DND-41 (cell line): ENCODE results near the gene MAT1A.

Source experiments
- ATAC-seq: fragments of 200-7000 bp; cut with Tn5 transposase; 3 replicates; pipeline ENCODE4 v1.9.1; 2021; ENCODE audit warnings: low read depth; ENCODE audit not compliant: insufficient read depth
- DNase-seq: peaks from one replicate; pipeline ENCODE4 v3.0.0-alpha.2; 2020
- H2AFZ ChIP-seq: 2 replicates; pipeline ENCODE4 v1.6.0; 2012; ENCODE audit warnings: low read depth, low read length
- H3K27ac ChIP-seq: 2 replicates; pipeline ENCODE4 v1.5.1; 2012; ENCODE audit warnings: low read length, inconsistent platforms
- H3K27me3 ChIP-seq: fragments of 200-600 bp; sonication (generic); 2 replicates; pipeline ENCODE4 v1.6.0; 2012; ENCODE audit warnings: low read length, mild to moderate bottlenecking, inconsistent platforms; ENCODE audit not compliant: insufficient read depth, poor library complexity
- H3K36me3 ChIP-seq: 2 replicates; pipeline ENCODE4 v1.5.1; 2012; ENCODE audit warnings: low read length, inconsistent platforms; ENCODE audit not compliant: insufficient read depth
- H3K4me1 ChIP-seq: 2 replicates; pipeline ENCODE4 v1.5.1; 2012; ENCODE audit warnings: mild to moderate bottlenecking, low read length; ENCODE audit not compliant: insufficient read depth
- H3K4me2 ChIP-seq: 2 replicates; pipeline ENCODE4 v1.6.0; 2012; ENCODE audit warnings: mild to moderate bottlenecking, moderate library complexity, low read length, inconsistent platforms; ENCODE audit not compliant: insufficient read depth
- H3K4me3 ChIP-seq, 2 experiments: fragments of 200-600 bp in 1 of 2; shearing (Covaris generic) in 1 of 2; 2 replicates each; pipeline ENCODE4 v1.5.1; 2012 to 2016; ENCODE audit warnings: inconsistent platforms in 2 of 2, low read length in 2 of 2, mild to moderate bottlenecking in 2 of 2, low read depth in 1 of 2, moderate library complexity in 1 of 2
- H3K79me2 ChIP-seq: 2 replicates; pipeline ENCODE4 v1.6.0; 2012; ENCODE audit warnings: low read length, inconsistent platforms; ENCODE audit not compliant: insufficient read depth
- H3K9ac ChIP-seq: 2 replicates; pipeline ENCODE4 v1.6.0; 2012; ENCODE audit warnings: low read depth, mild to moderate bottlenecking, inconsistent platforms, low read length, moderate library complexity
- H3K9me3 ChIP-seq: 2 replicates; pipeline ENCODE4 v1.5.1; 2012; ENCODE audit warnings: low read length, moderate library complexity, mild to moderate bottlenecking, inconsistent platforms; ENCODE audit not compliant: insufficient read depth, severe bottlenecking
- H4K20me1 ChIP-seq: 2 replicates; pipeline ENCODE4 v1.6.0; 2012; ENCODE audit warnings: low read length; ENCODE audit not compliant: insufficient read depth
- CTCF ChIP-seq: IDR thresholded peaks from 2 replicates; pipeline ENCODE4 v1.5.1; 2012; ENCODE audit warnings: borderline replicate concordance, low read length, moderate library complexity, mild to moderate bottlenecking; ENCODE audit not compliant: poor library complexity, severe bottlenecking; ENCODE audit errors: extremely low read depth
- EZH2 ChIP-seq: IDR thresholded peaks from 3 replicates; pipeline ENCODE4 v1.6.1; 2012; ENCODE audit warnings: borderline replicate concordance, low read depth, mild to moderate bottlenecking, moderate library complexity, low read length, inconsistent platforms; ENCODE audit not compliant: severe bottlenecking

MAT1A gene

GRCh38 chr10:80288849-80289248 lies 609 bp downstream of the MAT1A start:
- no peaks in the 10 kb centered on the region for H3K9me3 ChIP-seq
- ATAC-seq: no peak
- H3K79me2 ChIP-seq: no peaks in the 10 kb centered on the region

GRCh38 chr10:80284522-80284921 lies 4.9 kb downstream of the MAT1A start:
- Histone ChIP-seq H2AFZ (no peak overlapping the region), H3K27ac (no peak overlapping the region), H3K9ac (no peak overlapping the region), H3K79me2 (no peaks in the 10 kb centered on the region), H3K4me2 (no peak overlapping the region), H3K27me3 (peaks cover 16% of the 10 kb centered on the region), H3K36me3 (no peaks in the 10 kb centered on the region), H3K4me3 (no peak overlapping the region), H3K9me3 (no peaks in the 10 kb centered on the region), H3K4me1 (no peaks in the 10 kb centered on the region), H4K20me1 (no peaks in the 10 kb centered on the region; the same call in 1 of the 2 replicates)
- DNase-seq (no peak), ATAC-seq (no peak)
- TF ChIP-seq CTCF (no peak), EZH2 (no peak)

More at GRCh38 chr10:80288849-80289248, 609 bp downstream of the MAT1A start:
- H4K20me1 ChIP-seq: no peaks in the 10 kb centered on the region
- TF ChIP-seq EZH2: no peak
- TF ChIP-seq CTCF: no peak
- H2AFZ ChIP-seq: no peak overlapping the region
- no peak overlapping the region for H3K27ac ChIP-seq
- H3K36me3 ChIP-seq: no peaks in the 10 kb centered on the region
- DNase-seq: no peak
- H3K4me2 ChIP-seq: no peak overlapping the region
- no peak overlapping the region for H3K4me3 ChIP-seq
- H3K27me3 ChIP-seq: peaks cover 13% of the 10 kb centered on the region
- no peak overlapping the region for H3K9ac ChIP-seq
- H3K4me1 ChIP-seq: no peaks in the 10 kb centered on the region

GRCh38 chr10:80283536-80284199 lies 5.8 kb downstream of the MAT1A start:
- ATAC-seq: no peak
- Histone ChIP-seq H3K27me3 (peaks cover 12% of the 10 kb centered on the region), H3K27ac (no peak overlapping the region)

More at GRCh38 chr10:80283536-80284199, 5.8 kb downstream of the MAT1A start:
- Histone ChIP-seq H3K4me2 (no peak overlapping the region), H3K9me3 (no peaks in the 10 kb centered on the region), H3K9ac (no peak overlapping the region), H3K4me3 (no peak overlapping the region), H3K4me1 (no peaks in the 10 kb centered on the region), H3K79me2 (no peaks in the 10 kb centered on the region), H4K20me1 (no peaks in the 10 kb centered on the region; the same call in 1 of the 2 replicates), H3K36me3 (no peaks in the 10 kb centered on the region), H2AFZ (no peak overlapping the region)
- DNase-seq: no peak
- TF ChIP-seq CTCF (no peak), EZH2 (no peak)
